HK-2 (cell line): Measurements from ENCODE around the gene TSSK2.

Experiments used
- DNase-seq: peaks from one replicate; pipeline ENCODE4 v3.0.0-alpha.2; 2018; ENCODE audit not compliant: unreplicated experiment

Gene TSSK2

GRCh38 chr22:19169002-19169946, 38.2 kb downstream of the TSSK2 start:
- no peak for DNase-seq

DNA sequence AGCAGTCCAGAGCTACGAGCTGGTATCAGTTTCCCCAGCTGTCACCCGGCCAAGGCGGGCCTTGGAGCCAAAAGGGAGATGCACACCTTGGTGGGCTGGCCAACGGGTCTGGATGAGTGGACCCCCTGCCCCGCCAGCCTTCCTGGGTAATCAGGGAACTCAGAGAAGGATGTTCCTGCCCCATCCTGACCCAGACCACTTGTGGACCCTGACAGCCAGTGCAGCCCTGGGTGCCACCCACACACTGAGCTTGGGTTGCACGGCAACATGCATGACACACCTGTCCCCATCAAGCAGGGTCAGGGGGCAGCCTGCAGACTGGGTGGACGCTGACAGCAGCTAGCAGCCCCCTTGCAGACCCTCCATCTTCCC, 38.8 kb downstream of the TSSK2 start:
- no peak for DNase-seq

DNA sequence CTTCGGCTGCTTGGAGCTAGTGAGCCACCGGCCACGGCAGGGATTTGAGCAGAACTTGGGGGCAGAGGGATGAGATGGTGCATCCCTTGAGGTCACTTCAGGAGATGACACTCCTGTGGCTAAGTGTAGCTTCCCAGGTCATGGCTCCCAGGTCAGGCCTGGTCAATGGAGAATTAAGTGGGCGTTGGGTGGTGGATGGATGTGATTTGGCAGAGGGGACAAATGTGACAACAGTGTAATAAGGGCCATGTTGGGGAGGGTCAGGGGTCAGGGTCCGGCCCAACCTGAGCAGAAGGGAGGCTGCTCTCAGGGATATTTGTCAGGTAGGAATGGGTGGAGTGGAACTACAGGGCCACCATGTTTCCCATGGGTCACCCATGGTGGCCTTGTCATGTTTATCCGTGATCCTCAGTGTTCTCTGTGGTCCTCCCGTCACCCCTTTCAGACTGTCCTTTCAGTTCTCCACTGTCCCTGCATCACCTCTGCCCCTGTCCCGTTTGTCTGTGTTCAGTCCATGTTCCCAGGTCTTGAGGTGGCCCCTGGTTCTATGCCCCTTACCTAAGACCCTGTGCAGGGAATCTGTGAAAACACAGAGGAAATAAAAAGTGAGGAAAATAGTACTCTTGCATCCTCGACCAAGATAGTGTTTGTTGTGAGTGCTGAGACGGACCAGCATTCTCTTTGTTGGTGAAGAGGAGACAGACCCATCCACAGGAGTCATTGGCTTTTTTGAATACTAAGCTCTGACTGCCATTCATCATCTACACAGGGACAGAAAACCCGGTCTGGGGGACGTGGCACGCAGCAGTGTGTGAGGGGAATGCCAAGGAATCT, 41.3 kb downstream of the TSSK2 start:
- DNase-seq = no peak

DNA sequence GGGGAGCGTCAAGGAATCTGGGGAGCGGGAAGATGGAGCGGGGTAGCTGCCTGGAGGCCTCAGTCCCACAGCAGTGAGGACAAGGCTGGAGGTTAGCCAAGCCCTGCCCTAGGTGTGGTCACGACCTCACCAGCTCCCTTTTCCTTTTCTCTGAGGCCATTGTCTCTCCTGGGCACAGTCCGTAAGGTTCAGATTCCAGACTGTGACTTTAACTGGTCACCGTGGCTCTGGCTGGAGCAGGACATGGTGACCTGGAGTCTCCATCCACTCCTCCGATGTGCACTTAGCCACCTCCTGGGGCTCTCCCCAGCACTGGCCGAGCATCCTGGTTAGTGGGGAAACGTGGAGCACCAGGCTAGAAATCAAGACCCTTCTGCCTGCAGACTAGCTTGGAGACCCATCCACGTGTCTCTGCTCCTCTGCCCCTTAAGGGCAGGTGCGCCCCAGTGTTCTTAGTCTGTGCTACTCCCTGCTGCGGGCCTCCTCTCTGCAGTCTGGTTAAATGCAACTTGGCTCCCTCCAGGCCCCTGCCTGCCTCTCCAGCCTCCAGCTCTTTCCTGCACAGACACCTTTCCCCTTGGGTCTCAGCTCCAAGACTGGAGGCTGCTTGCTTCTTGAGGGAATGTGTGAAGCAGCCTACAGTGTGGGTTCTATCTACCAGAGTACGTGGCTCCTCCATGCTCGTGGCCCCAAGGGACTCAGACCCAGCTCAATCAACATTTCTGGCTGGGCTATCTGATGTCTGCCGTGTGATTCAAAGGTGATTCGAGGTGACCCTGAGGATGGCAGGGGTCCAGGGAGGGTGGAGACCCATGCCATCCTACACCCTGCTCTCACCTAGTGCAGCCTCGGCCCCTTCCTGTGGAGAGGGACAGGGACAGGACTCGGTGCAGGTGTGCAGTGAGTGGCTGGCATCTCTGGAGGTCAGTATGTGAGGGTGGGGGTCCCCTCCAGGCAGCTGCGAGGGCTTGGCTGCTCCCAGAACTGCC, 42.2 kb downstream of the TSSK2 start:
- no peak for DNase-seq

GRCh38 chr22:19174106-19175025, 43.3 kb downstream of the TSSK2 start:
- peak; percentile 69 for DNase-seq

DNA sequence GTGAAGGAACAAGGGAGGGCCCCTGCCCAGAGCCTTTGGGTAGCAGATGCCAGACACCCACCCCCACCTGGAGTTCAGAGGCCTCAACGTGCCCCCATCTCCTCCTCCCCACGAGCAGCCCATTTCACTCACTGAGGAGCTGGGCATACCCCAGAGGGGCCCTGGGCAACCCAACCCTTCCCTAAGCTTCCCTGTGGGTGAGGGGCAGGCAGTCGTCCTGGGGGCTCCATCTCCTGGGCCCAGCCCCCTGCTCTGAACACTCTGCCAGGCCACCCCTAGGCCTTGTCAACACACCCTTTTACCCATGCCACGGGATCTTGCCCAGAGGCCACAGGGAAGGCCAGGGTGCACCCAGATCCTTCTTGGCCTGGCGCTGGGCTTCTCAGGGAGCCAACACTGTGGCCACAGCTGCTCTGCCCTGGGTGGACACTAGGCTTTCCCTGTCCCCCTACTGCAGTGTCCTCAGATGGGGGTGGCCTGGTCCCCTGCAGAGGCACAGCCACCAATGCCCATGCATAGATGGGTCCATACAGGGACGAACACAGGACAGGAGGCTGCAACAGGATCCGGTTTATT, 44.0 kb downstream of the TSSK2 start:
- no peak for DNase-seq

DNA sequence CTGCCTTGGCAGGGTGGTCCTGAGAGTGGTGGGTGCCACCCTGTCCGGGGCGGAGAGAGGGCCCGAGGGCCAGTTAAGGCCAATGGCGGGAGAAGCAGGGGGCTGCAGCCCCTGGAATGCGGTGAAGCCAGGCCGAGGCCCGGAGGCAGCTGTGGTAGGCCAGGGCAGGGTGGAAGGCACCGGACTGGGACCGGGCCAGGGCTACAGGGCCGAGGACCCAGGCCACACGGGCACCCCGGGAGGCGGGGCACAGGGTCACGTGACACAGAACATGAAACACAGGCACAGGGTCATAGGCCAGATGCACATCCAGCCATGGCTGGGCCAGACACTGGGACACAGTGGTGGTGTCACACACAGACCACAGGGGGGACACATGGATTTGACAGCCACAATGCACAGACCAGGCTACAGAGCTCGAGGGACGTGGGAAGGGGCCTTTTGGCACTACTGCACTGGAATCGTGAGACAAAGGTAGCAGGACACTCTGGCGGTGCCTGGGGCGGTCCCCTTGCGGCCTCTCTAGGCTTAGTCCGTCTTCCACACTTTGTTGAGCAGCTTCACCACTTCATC, 44.6 kb downstream of the TSSK2 start:
- no peak for DNase-seq

DNA sequence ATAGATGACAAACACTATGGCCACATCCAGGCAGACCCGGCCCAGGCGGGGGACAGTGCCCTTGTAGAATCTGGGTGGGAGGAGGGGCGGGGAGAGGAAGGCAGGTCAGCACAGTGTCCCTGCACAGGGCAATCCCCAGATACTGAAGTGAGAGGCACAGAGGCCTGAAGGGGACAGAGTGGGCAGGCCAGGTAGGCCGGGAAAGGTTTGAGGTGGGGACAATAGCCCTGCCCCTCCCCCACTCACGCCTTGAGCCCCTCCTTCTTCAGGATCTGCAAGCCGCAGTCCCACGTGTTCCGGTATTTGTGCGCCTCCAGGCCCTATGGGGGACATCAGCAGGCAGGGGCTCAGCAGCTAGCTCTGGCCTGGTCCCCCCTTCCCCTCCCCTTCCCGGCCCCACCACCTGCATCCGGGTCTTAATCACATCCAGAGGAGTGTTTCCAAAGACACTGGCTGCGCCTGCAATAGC, 45.1 kb downstream of the TSSK2 start:
- no peak for DNase-seq

DNA sequence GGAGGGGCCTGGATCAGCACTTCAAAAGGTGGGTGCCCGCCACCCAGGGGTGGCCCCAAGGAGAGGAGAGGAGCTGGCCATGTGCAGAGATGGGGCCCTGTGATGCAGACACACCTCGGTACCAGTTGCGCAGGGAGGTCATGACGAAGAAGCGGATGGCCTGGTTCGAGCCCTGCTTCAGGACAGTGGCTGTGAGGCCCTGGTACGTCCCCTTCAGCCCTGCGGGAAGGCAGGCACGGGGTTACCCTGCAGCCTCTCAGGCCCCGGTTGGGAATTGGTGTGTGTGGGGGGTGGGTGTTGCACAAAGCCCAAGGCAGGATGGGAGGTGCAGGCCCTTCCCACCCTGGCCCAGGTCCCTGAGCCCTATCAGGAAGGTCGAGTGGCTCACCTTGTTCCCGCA, 45.6 kb downstream of the TSSK2 start:
- no peak for DNase-seq

- no peak for DNase-seq
These were observed 46.3 kb downstream of the TSSK2 start for GRCh38 chr22:19177164-19178064.

GRCh38 chr22:19178065-19178656, 47.1 kb downstream of the TSSK2 start:
- DNase-seq = no peak

- DNase-seq = peak; percentile 83
These were observed 47.8 kb downstream of the TSSK2 start, which contains the start of gene SLC25A1 for GRCh38 chr22:19178657-19179496. Gene SLC25A1, minus strand, starts transcription at chr22:19178736. Its CDS starts 63 bp downstream, at chr22:19178673.

DNA sequence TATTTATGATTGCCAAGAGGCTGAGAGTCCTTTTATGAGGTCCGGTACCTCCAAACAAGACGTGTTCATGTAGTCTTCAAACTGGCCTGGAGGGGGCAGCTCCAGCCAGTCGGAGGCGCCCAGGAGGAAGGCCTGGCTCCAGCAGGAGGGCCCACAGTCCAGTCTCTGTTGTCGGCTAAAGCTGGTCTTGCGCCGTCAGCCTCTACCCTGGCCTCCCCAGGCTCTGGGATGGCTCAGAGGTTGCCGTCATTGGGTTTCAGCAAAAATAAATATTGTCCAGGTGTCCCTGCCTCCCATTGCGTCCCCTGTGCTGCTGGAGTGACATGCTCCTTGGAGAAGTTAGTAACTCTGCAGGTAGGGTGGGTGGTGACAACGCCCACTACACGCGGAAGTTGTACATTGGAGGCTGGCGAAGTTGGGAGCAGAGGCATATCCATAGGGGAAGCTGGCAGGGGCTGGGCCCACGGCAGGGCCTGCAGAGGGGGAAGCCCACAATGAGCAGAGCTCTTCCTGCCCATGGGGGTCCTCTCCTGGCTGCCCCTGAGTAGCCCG, 48.5 kb downstream of the TSSK2 start:
- DNase-seq = peak; percentile 69

- DNase-seq = no peak
These were observed 49.1 kb downstream of the TSSK2 start for GRCh38 chr22:19180234-19180633.

DNA sequence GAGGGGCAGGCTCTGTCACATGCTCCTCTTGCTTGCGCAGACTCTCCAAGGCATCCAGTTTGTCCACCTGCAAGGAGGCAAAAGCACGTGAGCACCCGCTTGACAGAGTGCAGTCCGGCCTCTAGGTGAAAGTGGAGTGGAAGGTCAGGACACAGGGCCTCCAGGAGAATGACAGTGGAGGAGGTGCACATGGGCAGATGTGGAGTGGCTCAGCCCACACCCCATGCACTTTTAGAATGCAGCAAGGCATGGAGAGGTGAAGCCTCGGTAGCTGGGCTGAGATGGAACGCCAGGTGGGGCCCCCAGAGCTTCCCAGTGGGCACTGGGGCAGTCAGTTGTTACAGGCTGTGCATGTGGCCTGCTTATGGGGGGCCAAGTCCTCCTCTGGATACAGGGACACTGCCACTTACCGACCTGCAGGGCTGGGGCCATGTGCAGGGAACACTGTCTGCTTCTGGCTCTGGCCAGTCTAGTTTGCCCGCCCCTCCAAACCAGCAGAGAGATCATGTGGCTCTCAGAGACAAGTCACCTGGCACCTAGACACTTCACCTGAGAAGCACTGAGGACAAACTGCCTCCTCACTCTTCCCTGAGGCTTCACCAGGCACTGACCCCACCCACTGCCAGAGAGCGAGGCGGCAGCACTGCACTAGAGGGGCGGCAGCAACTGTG, 49.8 kb downstream of the TSSK2 start:
- no peak for DNase-seq

DNA sequence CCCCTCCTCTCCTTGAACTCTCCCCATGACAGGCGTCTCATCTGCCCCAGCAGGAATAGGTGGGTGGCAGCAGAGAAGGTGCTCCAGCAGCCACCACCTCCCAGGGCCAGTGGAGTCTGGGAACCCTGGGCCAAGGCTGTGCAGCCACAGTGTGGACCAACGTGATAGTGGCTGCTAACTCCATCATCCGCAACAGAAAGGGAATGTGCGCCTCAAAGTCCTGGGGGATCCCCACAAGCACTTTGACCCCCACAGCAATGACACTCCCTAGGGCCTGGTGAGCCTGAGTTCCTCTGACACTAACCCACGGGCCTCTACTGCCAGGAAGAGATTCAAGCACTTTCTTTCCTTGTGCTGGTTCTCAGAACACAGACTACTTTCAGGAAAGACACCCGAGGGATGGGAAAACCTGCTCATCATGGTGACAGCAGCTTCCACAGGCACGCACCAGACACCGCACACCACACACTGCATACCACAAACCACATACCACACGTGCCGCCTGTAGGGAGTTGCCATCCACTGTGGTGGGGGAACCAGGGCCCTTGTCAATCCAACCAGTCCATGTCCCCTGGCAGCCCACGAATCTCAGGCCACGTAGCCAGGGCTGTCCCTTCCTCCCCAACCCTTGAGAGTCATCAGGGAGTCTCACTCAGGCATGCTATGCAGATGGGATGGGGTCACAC, 50.8 kb downstream of the TSSK2 start:
- DNase-seq = no peak
